G401.6 (cell line): ENCODE results near the gene NUP205.
"Not testable (repeated sequence)": the region's sequence is repeated elsewhere in the genome, so short reads cannot be mapped to it uniquely, and the experiment has no call there.

ENCODE experiments used
- FAIRE-seq: peaks from 2 replicates; lab custom pipeline; 2012; peaks lifted over from hg19 to GRCh38; lab: Jason Lieb, UNC

Gene NUP205

DNA sequence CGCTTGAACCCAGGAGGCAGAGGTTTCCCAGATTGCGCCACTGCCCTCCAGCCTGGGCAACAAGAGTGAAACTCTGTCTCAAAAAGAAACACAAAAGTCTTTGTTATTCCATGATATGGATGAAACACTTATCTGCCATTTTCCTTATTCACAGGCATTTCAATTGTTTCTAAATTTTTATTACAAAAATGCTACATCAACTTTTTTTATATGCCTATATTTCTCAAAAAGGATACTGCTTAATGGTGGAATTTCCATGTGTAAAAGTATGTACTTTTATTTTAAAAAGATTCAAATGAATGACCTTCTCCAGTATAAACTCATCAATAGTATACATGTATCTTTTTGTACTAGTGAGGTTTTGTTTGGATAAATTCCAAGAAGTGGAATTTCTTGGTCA, 62.7 kb downstream of the NUP205 start:
- FAIRE-seq = no peak

DNA sequence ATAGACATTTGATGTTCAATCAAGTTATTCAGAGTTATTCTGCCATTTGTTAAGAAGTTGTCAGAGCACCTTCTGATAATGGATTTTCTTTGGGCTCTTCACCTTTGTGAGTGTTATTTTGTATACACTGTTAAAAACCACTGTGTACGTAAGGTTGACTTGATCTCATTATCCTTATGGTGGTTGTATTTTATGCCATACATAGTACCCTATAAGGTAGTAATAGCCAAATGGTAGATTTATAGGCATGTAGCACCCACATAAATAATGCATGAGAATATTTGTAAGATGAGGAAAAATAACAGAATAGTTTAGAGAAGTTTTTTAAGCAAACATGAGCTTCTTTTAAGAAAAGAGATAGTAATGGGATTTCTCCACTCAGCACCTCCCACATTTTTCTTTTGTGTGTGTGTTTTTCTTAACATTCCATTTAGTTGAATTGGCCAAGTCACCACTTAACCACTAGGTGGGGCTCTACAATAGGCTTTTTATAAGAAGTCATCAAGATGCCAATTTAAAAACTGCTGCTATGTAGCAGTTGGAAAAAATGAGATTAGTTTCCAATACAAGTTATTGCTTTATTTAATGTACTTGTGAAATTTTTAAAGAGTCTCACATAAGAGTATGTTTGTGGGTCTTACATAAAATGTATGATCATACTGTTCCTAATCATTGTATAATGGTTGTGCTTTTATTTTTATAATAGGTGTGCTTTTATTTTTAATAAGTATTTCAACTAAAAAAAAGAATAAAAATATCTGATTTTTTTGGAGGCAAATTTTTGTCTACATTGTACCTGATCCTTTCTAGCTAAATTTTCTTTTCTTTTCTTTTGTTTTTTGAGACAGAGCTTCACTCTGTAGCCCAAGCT, 63.5 kb downstream of the NUP205 start:
- peak; percentile 96 for FAIRE-seq

DNA sequence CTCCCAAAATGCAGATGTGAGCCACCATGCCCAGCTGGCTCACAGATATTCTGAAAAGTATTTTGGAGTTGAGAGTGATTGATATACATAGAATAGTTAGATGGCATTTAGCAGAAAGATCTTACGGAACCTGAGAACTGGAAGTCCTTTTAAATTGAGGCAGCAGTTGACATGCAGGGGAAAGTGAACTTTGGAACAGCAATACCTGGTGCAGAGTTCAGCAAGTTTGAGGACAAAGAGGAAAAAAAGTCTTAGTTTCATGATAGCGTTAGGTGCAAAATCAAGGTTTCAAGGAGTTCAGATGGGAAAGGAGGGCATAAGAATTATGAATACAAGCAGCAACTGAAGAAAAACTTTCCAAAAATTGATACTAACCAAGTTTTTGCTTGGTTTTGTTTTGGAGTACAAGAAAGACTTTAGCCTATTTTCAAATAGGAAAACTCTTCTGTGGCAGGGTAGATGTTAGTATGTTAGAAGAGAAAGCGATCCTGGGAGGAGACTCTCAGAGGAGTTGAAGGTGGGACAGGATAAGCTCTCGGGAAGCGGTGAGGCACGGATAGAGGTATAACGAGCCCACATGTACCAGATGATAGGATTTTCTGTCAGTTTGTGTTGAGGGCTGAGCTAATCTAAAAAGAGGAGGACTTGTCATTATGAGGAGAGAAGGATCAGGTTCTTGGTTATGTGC, 76.6 kb downstream of the NUP205 start:
- FAIRE-seq = no peak

DNA sequence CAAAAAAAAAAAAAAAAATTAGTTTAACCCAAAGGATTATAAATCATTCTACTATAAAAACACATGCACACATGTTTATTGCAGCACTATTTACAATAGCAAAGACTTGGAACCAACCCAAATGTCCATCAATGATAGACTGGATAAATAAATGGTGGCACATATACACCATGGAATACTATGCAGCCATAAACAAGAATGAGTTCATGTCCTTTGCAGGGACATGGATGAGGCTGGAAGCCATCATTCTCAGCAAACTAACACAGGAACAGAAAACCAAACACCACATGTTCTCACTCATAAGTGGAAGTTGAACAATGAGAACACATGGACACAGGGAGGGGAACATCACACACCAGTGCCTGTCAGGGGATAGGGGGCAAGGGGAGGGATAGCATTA, 82.0 kb downstream of the NUP205 start:
- FAIRE-seq = not testable (repeated sequence)

DNA sequence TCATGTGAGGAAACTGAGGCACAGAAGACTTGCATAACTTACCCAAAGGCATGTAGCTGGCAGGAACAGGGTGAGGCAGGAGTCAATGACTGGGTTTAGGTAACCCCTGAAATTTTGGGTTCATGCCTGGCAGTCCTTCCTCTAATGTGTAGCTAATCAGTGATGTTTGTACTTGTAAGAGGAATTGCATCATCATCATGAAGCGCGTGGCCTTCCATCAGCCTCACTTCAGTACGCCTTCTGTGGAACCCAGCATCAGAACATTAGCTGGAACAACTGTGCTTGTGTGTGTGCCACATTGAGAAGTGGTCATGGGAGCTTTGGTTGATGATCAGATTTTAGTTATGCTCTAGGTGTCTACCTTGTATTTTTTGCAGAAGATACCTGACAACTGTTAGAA, 86.4 kb downstream of the NUP205 start:
- FAIRE-seq = no peak

DNA sequence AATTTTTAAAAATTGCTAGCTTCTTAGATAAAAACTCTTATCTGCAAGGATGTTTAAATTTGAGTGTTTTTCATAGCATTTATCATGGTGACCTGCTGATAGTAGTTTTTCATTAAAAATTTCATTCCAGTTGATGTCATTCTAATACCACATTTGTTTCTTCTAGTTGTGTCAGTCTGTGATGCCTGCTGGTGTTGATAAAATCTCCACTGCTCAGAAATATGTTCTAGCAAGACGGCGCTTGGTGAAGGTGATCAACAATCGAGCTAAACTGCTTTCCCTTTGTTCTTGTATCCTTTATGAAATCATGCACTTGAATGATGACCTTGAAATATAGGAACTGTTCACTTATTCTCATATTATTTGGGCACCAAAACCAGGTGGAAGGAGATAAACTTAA, 87.0 kb downstream of the NUP205 start:
- FAIRE-seq = no peak

DNA sequence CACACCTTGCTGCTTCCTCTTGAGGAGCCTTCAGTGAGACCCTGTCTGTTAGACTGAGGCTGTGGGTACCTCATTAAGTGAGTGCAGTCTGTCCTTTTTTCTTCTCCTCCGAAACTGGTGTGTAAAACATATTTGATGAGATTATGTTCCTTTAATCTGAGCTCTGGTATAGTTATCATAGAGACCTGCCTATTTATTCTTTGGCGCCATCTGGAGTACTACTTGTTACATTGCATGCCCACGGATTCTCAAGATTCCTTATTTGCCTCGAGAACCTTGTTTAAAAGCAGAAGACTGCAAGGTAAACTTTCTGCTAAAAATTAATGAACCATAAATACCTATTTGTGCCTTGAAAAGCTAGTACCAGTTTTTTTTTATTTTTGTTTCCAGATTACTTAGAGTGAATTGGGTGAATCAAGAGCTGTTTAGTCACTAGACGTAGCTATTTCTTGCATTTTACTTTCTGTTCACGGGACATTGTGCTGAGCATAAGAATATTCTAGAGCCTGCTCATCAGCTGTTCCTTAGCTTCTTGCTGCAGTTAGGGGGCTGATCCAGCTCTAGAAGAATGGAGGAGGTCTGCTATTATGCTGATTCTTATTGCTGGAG, 87.7 kb downstream of the NUP205 start:
- peak; percentile 79 for FAIRE-seq

DNA sequence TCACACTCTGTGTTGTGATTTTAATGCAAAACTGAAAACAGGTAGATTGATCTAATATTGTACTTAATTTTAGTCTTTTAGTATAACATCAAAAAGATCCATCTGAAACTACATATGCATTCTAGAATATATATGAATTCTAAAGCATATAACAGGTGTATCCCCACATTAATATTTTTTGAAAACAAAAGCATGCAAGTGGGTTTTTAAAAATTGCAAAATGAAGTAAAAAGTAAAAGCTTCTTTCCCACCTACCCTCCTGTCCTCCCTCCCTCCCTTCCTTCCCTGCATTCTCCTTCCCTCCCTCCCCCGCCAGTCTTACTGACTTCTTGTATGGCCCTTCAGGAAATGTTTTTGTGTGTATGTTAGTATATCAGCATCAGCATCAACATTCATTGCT, 90.0 kb downstream of the NUP205 start:
- no peak for FAIRE-seq

DNA sequence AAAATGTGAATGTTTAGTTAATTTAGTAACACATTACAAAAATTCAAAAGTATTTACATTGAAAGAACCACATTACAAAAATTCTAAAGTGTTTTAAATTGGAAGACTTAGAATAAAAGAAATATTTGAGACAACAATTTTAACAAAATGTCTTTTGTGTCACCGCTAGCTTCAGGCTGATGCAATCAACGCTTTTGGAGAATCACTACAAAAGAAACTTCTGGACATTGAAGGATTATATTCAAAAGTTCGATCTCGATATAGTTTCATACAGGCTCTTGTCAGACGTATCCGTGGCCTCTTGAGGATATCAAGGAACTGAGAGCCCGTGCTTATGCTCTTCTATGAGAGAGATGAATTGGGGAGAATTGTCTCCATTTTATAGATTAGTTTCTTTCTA, 90.5 kb downstream of the NUP205 start:
- FAIRE-seq = no peak

DNA sequence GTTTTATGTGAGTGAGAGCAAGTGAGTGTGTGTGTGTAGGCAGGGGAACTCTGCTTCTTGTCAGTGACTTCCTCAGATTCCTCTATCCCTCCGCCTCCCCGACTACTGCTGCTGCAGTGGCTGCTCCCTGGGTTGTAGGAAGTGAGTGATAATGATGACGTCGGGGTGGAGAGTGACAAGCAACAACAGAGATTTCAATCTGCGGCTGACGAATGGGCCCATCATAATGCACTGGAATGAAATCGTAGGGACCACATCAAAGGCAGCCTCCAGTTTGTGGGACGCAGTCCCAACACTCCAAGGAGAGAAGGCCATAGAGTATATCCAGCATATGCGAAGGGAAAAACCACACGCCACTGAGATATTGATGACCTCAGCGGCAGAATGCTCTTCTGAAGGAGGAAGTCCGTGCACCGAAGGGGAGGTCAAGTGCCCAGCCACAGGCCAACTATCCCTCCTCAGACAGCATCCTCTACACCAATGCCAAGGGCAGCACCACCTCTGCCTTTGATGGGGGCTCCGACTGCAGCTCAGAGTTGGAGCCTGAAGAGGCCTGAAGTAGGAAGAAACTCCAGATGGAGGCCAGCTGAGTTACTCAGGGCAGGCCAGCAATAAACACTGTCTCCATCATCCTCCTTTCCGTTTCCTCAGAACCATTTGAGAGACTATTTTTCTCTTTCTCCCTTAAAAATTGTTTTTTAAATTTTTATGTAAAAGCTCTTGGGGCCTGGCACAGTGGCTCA, 93.3 kb downstream of the NUP205 start:
- no peak for FAIRE-seq

DNA sequence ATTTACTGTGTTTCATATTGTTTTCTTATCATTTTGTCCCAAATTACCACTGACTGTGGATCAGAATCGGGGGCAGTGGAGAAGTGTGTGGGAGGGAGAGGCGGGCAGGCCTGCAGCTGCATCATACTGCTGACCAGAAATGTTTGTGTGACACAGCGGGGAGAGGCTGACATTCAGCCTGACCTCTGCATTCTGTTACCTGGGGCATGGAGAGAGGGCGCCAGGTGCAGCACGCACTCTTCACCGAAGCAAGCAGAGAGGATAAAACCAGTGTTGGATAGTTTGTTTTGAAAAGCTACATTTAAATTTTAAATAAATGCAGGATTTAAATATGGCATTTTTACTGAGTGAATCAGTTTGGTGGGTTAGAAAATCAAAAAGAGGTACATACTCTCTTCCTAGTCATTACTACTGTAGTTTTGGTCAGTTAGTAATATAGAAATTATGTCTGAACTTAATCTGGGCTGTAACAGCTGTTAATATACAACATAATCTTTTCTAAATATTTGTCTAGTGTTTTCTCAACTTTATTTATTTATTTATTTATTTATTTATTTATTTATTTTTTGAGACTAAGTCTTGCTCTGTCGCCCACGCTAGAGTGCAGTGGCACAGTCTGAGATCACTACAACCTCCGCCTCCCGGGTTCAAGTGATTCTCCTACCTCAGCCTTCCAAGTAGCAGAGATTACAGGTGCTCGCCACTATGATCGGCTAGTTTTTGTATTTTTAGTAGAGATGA, 95.8 kb downstream of the NUP205 start:
- FAIRE-seq = no peak

DNA sequence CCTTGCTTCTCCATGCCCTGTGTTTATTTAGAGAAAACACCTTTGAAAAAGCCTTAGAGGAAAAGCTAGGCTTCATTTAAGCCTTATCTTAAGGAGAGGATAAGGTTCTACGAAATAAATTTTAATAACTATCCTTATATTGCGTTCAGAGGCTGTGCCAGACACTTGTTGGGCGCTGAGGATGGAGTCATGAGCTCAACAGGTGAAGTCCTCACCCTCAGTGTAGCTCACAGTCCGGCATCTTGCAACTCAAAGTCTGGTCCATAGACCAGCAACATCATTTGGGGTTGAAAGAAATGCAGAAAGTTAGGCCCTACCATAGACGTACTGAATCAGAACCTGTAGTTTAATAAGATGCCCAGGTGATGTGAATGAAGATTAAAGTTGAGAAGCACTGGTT, 100.8 kb downstream of the NUP205 start:
- no peak for FAIRE-seq

DNA sequence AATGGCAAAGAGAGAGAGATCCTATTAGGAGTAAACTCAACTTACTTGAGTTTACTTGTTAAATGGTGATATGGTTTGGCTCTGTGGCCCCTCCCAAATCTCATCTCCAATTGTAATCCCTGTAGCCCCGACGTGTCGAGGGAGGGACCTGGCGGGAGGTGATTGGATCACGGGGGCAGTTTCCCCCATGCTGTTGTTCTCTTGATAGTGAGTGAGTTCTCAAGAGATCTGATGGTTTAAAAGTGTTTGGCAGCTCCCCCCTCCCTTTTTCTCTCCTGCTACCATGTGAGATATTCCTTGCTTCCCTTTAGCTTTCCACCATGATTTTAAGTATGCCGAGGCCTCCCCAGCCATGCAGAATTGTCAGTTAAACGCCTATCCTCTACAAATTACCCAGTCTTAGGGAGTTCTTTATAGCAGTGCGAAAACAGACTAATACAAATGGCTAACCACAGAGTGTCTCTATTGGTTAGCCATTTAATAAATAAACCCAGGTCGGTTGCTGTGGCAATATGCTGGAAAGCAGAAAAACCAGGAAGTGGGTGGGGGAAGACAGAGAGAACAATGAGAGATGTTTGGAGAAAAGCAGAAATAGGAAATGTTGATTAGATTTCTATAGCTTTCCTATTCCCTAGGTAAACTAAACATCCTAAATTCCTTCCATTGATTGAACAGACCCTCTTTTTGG, 101.6 kb downstream of the NUP205 start:
- FAIRE-seq = no peak

DNA sequence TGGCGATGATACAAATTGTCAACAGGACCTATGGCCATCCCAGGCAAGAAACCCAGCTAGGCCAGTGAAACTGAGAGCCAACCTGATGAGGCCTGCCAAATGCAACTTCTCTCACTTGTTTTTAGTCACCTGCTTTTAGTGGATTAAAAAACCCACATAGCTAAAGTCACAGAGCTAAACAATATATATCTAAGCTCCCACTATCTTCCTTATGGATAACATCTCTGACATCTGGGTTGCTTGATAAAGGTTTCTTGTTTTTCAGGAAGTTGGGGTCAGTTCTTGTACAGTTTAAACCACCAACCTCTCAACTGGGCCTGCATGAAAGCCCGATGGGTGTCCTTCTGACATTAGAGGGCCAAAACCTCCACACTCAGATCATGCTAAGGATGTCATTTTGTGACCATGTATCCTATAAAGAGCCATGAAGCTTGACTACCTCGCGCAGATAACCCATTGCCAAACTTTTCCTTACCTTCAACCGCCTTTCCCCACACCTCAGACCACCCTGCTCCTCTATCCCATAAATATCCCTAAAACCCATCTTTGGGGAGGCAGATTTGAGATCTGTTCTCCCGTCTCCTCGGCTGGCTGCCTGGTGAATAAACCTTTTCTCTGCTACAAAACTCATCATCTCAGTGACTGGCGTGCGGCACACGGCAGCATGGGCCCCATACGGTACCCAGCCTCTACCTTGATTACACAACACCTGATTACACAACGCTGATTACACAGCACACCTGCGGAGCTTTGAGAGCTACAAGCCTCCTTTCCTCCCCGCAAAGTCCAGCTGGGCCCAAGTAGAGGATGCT, 103.8 kb downstream of the NUP205 start:
- FAIRE-seq = no peak

DNA sequence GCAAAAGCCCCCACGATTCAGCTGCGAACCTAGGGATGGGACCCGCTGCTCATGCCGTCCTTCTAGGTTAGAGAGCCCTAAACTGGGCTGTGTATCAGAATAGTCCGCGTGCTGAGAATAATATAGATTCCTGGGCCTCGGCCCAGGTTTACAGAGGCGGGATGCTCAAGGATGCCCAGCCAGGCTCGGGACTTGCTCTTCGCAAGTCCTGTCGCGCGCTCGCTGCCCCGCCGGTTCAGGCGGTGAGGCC, 104.3 kb downstream of the NUP205 start:
- no peak for FAIRE-seq

DNA sequence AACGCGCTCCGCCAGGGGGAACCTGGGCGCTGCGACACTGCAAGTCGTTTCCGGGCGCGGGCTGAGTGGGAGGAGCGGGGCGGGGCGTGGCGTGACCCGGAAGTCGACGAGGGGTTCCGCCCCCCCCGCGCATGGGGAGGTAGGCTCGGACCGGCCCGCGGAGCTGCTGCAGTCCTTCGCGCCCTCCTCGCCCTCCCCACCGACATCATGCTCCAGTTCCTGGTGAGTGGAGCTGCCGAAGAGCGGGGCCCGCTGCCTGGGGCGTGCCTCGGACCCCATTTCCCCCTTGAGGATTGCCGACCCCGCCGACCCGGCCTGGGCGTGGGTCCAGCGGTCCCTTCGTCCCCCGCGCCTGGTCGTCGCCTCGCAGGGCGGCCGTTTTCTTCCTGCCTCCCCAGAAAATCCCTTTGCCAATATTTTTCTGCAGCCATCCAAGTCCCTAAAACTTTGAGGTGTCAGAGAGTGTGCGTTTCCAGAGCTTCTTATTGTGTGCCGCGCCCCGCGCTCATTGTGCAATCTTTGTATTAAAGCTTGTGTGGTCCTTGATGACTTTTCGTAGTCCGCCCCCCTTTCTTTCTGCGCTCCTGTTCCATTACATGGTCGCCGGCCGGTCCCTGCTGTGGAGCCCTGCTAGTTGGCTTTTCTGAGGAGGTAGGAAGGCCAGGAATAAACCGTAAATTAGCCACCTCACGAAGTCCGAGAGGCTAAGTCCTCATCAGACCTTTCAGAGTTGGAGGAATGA, 104.8 kb downstream of the NUP205 start, which contains the start of gene STMP1:
TSS of gene STMP1 (plus strand) at position 142 of the 742 bp plus-strand sequence.
- FAIRE-seq = no peak

DNA sequence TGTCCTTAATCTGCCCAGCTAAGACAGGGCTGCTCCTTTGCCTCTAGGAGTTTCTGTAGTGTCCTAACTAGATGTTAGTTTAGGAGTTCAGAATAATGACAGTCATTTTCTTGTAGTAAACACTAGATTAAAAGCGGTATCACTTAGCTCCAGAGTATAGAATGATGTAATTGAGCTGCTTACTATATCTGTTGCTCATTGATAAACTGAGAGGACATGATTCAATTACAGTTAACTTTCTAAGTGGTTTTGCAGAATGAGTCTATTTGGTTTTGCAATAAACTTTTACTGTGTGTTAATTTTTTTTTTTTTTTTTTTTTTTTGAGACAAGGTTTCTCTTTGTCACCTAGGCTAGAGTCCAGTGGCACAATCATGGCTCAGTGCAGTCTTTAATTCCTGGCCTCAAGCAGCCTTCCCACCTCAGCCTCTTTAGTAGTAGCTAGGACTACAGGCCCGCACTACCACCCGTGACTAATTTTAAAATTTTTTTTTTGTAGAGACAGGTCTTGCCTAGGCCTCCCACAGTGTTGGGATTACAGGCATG, 106.4 kb downstream of the NUP205 start:
- no peak for FAIRE-seq

DNA sequence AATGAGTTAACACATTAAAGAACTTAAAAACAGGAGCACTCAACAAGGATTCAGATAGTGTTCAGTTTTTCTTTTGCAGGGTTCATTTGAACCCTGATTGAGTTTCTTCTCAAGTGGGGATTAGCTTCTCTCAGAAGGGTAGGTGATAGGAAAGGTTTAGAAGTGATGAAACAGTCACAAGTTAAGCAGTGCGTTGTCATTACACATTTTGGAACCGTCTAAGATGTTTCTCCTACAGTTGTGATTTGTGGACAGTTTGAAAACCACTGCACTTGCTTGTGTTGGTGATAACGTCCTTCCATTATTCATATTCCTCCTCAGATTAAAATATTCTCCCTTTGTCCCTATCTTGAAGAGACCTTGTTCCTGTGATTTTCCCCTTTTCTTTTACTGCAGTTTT, 107.3 kb downstream of the NUP205 start:
- FAIRE-seq = no peak

DNA sequence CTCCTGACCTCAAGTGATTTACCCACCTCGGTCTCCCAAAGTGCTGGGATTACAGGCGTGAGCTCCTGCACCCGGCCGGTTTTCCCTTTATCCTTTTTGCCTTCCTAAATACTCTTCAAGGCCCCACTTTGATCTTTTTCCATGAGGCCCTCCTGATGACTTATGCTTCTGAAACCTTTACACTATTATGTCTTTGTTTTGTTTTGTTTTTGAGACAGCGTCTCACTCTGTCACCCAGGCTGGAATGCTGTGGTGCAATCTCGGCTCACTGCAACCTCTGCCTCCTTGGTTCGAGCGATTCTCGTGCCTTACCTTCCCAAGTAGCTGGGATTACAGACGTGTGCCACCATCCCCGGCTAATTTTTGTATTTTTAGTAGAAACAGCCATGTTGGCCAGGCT, 108.4 kb downstream of the NUP205 start:
- FAIRE-seq = no peak

DNA sequence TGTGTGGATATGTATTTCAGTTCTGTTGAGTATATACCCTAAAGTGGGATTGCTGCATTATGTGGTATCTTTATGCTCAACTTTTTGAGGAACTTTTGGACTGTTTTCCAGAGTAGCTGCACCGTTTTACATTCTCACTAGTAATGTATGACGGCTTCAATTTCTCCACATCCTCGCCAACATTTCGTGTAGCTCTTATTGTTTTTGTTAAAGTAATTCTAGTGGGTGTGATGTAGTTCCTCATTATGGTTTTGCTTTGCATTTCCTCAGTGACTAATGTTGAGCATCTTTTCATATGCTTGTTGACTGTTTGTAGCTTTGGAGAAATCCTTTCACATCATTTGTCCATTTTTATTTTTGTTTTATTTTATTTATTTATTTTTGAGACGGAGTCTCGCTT, 109.1 kb downstream of the NUP205 start:
- no peak for FAIRE-seq
